Muscle layer of colon (tissue), 2 donors: ENCODE measurements around the gene RAB35.
A peak's percentile ranks its signal among the peaks of the same experiment; 100 is the strongest.

Experiments used
- H3K27ac ChIP-seq: one replicate; pipeline ENCODE4 v1.7.0; 2013; ENCODE audit warnings: low read depth, mild to moderate bottlenecking, low read length, moderate library complexity
- H3K27me3 ChIP-seq, 2 donors: one replicate each; pipeline ENCODE4 v1.7.0; 2013; ENCODE audit warnings: low read length in 2 of 2, mild to moderate bottlenecking in 2 of 2; ENCODE audit not compliant: insufficient read depth in 2 of 2, control insufficient read depth in 1 of 2
- H3K36me3 ChIP-seq: one replicate; pipeline ENCODE4 v1.7.0; 2013; ENCODE audit warnings: mild to moderate bottlenecking, low read length; ENCODE audit not compliant: insufficient read depth
- H3K4me1 ChIP-seq: one replicate; pipeline ENCODE4 v1.7.0; 2013; ENCODE audit warnings: mild to moderate bottlenecking, low read length; ENCODE audit not compliant: insufficient read depth
- H3K4me3 ChIP-seq, 2 donors: one replicate each; pipeline ENCODE4 v1.7.0; 2013; ENCODE audit warnings: low read length in 2 of 2, low read depth in 1 of 2, mild to moderate bottlenecking in 1 of 2, moderate library complexity in 1 of 2
- H3K9ac ChIP-seq: one replicate; pipeline ENCODE4 v1.7.0; 2013; ENCODE audit warnings: low read length
- H3K9me3 ChIP-seq: one replicate; pipeline ENCODE4 v1.7.0; 2013; ENCODE audit warnings: mild to moderate bottlenecking, low read length
- donor health status: abdominal sarcoma.
- donor health status: Adenocarcinoma of cecum.

The RAB35 gene

DNA sequence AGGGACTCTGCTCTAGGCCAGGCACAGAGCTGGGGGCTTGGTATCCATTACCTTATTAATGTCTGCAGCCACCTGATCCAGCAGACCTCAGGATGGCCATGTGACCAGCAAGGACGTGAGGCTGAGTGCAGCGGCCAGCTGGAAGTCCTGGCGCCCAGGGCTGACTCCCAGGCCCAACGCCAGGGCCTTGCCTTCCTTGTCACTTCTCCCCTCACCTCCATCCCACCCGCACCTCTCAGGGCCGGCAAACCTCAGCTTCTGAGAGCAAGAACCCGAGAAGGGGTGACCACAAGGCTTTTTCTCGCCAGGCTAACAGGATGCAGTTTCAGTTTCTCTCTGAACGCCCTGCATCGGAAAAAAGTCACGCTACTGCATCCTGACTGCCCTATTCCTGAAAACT, 15.4 kb downstream of the RAB35 start:
- H3K9ac ChIP-seq, result no peak overlapping the region
- H3K27ac ChIP-seq, result peak overlapping the region; percentile 16
- peaks cover 25% of the 10 kb centered on the region for H3K4me1 ChIP-seq
- peaks cover 48% of the 10 kb centered on the region for H3K36me3 ChIP-seq
- no peaks in the 10 kb centered on the region for H3K27me3 ChIP-seq
- H3K4me3 ChIP-seq, result no peak overlapping the region
- H3K9me3 ChIP-seq, result no peaks in the 10 kb centered on the region

DNA sequence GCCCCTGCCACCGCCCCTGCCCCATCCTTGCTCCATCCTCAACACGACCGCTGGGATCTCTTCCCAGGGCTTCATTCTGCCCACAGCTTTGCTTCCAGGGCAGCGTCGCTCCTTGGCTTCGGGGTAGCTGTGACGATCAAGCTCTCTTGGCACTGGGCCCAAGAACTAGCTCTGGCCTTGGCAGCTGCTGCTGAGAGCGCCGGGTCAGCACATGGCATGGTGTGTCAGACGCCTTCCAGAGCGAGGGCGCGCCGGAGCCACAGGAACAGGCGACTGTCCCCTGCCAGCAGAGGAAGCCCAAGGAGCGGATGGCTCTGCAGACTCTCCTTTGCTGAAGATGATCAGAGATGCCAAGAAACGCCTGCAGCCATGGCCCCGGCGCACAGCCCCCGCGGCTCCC, 15.9 kb downstream of the RAB35 start:
- H3K4me1 ChIP-seq, result peaks cover 25% of the 10 kb centered on the region
- no peak overlapping the region for H3K9ac ChIP-seq
- no peaks in the 10 kb centered on the region for H3K9me3 ChIP-seq
- no peaks in the 10 kb centered on the region for H3K27me3 ChIP-seq
- no peak overlapping the region for H3K4me3 ChIP-seq
- peaks cover 54% of the 10 kb centered on the region for H3K36me3 ChIP-seq
- peak overlapping the region; percentile 16 for H3K27ac ChIP-seq

DNA sequence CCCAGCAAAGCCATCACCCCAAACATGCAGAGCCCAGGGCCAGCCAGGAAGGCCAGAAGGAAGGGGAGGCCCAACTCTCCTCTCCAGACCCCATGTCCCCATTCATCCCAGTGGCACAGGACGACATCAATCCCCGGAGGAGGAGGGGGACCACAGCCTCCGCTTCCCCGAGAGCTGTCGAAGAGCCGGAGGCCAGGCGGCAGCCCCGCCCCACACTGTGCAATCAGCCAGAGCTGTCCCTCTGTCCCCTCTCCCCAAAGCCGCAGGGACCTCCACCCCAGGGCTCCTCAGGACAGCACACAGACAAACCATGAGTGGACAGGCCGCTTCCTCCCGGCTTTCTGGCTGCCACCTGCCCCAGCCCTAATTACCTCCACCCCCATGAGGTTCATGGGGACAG, 16.8 kb downstream of the RAB35 start:
- H3K9me3 ChIP-seq, result no peaks in the 10 kb centered on the region
- no peak overlapping the region for H3K4me3 ChIP-seq
- H3K27ac ChIP-seq, result no peak overlapping the region
- H3K27me3 ChIP-seq, result no peaks in the 10 kb centered on the region
- H3K36me3 ChIP-seq, result peaks cover 55% of the 10 kb centered on the region
- no peak overlapping the region for H3K9ac ChIP-seq
- peaks cover 30% of the 10 kb centered on the region for H3K4me1 ChIP-seq

DNA sequence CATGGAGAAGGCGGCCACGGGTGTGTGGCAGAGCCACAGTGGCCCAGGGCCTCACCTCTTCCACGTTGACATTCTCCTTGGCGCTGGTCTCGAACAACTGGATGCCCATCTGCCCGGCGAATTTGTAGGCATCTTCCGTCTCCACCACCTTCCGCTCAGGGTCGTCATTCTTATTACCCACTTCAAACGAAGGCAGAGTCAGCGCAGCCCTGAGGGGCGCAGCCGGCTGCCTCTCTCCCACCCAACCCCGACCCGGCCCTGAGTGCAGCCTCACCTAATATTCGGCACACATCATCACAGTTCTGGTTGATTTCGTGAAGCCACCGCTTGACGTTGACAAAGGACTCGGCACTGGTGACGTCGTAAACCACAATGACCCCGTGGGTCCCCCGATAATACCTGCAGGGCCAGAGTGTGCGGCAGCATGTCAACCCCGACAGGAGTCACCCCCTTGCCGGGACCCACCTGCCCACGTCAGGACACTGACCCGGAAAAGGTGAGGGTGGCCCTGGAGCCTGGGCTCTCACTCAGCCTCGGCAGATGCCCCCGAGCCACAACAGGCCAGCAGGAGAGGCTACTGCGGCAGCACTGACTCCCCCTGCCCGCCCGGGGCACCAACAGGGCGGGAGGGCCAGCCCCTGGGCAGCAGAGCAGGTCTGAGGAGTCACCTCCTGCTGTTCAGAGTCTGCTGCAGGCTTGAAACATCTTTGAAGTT, 17.6 kb downstream of the RAB35 start:
- Histone ChIP-seq H3K9ac (no peak overlapping the region), H3K9me3 (no peaks in the 10 kb centered on the region), H3K36me3 (peaks cover 55% of the 10 kb centered on the region), H3K4me3 (no peak overlapping the region), H3K27me3 (no peaks in the 10 kb centered on the region), H3K4me1 (peaks cover 35% of the 10 kb centered on the region), H3K27ac (no peak overlapping the region)

DNA sequence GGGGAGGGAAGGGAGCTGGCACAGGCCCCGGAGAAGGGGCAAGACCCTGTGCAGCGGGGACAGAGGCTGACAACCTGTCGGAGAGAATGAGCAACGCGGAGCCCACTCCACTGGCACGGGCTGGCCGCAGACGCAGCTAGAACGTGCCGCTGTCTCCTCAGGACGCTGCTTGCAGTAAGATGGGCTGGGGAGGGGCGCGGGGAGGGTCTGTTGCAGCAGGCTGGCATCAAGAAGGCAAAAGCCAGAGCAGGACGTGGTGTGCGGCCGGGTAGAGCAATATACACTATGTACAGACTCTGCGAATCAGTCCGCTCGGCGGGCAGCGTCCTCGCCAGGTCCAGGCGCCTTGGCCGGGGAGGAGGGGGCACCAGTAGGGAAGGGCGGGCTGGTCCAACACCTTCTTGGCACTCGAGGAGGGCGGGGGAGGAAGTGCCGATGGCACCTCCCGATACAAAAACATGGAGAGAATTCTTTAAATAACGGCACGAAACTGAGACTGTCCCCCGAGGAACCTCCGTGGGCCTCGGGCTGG, 19.8 kb downstream of the RAB35 start:
- no peak overlapping the region for H3K9ac ChIP-seq
- H3K4me3 ChIP-seq, result no peak overlapping the region
- H3K27ac ChIP-seq, result no peak overlapping the region
- peaks cover 35% of the 10 kb centered on the region for H3K36me3 ChIP-seq
- H3K9me3 ChIP-seq, result no peaks in the 10 kb centered on the region
- peaks cover 31% of the 10 kb centered on the region for H3K4me1 ChIP-seq
- H3K27me3 ChIP-seq, result no peaks in the 10 kb centered on the region

DNA sequence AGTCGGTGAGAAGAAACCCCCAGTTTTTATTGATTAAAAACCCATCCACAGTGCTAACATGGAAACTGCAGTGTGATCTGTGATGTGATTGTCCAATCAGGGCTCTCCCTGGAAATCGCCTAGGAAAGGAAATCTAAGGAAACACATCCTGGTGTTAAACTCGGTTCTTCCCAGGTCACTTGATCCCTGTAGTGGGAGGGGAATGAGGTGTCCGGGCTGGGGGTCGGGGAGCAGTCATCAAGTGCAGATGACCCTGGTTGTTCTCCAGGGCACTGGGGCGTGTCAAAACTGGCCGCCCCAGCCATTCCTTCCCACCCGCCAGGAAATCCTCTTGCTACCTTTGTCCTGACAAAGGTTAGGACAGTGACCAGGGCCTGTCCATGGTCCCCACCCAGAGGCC, 20.8 kb downstream of the RAB35 start:
- H3K4me1 ChIP-seq, result peaks cover 21% of the 10 kb centered on the region
- H3K4me3 ChIP-seq, result no peak overlapping the region
- peaks cover 35% of the 10 kb centered on the region for H3K36me3 ChIP-seq
- H3K9ac ChIP-seq, result no peak overlapping the region
- H3K27ac ChIP-seq, result no peak overlapping the region
- no peaks in the 10 kb centered on the region for H3K27me3 ChIP-seq
- H3K9me3 ChIP-seq, result no peaks in the 10 kb centered on the region

DNA sequence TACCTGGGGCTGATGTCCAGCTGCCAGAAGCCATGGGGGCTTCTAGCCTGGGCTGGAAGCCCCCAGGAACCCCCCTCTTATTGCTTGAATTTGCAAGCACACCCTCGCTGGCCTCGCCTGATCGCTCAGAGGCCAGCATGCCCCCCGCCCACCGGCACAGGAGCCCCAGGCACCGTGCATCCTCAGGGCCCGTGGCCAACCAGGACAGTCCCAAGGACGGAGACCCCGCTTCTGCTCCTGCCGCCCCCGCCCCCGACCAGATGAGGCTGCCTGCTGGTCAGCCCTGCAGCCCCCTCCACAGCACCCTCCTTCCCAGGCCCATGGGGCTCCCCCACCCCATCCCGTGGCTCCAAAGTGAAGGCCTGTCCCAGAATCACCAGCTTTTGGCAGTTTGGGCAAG, 21.2 kb downstream of the RAB35 start:
- H3K36me3 ChIP-seq, result peaks cover 35% of the 10 kb centered on the region
- H3K27ac ChIP-seq, result no peak overlapping the region
- no peak overlapping the region for H3K4me3 ChIP-seq
- H3K27me3 ChIP-seq, result no peaks in the 10 kb centered on the region
- H3K9me3 ChIP-seq, result no peaks in the 10 kb centered on the region
- H3K9ac ChIP-seq, result no peak overlapping the region
- H3K4me1 ChIP-seq, result peaks cover 17% of the 10 kb centered on the region

DNA sequence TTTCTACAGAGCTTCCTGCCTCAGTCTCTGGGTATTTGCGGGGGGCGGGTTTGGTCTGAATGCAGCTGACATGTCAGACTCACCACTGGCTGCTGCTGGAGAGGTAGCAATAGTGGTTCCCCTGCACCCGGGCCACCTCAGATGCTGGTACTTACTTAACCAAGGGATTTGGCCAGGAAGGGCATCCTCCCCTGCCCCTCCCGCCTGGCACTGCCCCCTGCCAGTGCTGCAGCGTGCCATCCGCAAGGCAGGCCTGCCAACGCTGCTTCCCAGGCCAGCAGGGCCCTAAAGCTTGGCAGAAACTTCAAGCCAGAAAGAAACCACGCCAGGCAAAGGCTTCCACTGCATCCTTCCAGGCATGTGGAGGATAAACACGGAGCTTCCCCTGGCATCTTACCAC, 22.1 kb downstream of the RAB35 start:
- no peak overlapping the region for H3K27ac ChIP-seq
- no peaks in the 10 kb centered on the region for H3K9me3 ChIP-seq
- H3K36me3 ChIP-seq, result peaks cover 30% of the 10 kb centered on the region
- H3K4me3 ChIP-seq, result no peak overlapping the region
- H3K4me1 ChIP-seq, result peaks cover 10% of the 10 kb centered on the region
- H3K27me3 ChIP-seq, result no peaks in the 10 kb centered on the region
- no peak overlapping the region for H3K9ac ChIP-seq

DNA sequence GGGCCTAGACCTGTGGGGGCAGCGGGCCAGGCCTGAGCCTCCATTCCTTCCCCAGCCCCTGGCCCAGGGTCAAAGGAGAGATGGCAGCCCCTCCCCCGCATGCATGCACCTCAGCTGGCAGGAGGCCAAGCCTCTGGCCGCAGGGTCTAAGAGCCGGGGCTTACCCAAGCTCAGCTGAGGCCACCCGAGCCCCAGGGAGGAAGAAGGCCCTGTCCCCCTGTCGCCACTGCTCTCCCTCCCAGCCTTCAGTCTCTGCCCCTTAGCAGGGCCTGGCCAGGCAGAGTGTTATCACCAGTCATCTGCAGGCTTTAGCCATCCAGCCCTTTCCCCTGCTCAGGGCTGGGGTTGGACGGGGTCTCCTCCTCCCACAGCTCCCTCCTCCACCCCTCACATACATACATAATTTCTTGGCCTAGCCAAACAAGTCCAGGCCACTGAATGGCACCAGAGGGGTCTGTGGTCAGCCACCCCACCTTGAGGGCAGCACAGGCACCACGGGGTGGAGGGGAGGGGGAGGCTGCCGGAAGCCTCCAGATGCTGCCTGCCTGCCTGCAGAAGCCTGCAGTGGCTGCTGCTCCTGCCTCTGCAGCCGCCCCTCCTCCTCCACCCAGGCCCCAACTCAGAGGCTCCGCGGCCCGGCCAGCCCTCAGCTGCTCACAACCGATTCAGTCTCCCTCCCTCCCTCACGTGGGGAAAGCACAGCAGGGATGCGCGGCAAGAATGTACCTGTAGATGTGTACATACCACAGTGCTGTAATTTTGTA, 22.8 kb downstream of the RAB35 start:
- H3K9ac ChIP-seq, result no peak overlapping the region
- H3K9me3 ChIP-seq, result no peaks in the 10 kb centered on the region
- no peak overlapping the region for H3K4me3 ChIP-seq
- H3K27ac ChIP-seq, result no peak overlapping the region
- H3K27me3 ChIP-seq, result no peaks in the 10 kb centered on the region
- H3K36me3 ChIP-seq, result peaks cover 28% of the 10 kb centered on the region
- H3K4me1 ChIP-seq, result peaks cover 10% of the 10 kb centered on the region

DNA sequence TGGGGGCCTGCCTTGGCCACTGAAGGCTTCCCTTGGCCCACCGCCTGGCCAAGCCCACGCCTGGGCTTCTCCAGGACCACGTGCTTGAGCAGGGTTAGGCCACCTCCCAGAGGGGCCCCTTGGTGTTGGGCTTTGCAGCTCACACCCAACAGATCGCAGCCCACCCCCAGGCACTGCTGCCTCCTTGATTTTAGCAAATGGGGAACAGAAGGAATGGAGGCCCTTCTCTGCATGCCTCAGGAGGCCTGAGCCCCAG, 23.3 kb downstream of the RAB35 start:
- Histone ChIP-seq H3K27ac (no peak overlapping the region), H3K36me3 (peaks cover 23% of the 10 kb centered on the region), H3K4me3 (no peak overlapping the region), H3K9me3 (no peaks in the 10 kb centered on the region), H3K9ac (no peak overlapping the region), H3K27me3 (no peaks in the 10 kb centered on the region), H3K4me1 (peaks cover 10% of the 10 kb centered on the region)

DNA sequence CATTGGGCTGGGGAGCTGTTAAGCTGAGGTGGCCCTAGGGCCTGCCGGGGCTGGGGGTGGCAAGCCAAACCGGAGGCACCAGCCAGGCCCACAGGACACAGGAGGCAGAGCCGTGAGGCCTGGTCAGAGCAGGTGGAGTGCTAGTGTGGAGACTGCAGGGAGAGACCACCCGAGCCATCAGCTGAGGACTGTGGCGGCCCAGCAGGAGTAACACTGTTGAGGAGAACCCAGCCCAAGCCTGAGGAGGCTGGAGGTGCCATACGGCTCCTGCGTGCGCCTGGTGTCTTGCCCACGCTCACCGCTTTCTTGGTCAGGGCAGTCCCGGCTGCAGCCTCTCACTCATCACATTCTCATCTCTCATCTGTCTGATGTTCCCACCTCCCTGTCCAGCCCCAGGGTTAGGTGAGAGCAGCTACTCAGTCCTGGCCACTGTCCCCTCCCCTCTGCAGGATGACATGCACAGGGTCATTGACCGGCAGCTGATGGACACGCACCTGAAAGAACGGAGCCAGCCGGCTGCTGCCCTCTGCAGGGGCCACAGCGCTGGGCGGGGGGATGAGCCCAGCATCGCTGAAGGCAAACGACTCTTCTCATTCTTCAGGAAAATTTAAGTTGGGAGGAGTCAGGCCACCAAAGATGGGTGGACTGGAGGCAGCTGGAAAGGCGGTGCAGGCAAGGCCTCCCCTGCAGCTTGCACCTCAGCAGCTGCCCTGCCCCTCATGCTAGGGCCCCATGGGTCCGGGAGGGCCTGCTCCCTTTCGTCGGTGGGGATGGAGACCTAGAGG, 23.8 kb downstream of the RAB35 start:
- H3K36me3 ChIP-seq, result peaks cover 20% of the 10 kb centered on the region
- H3K9me3 ChIP-seq, result no peaks in the 10 kb centered on the region
- H3K27me3 ChIP-seq, result no peaks in the 10 kb centered on the region
- peaks cover 10% of the 10 kb centered on the region for H3K4me1 ChIP-seq
- H3K27ac ChIP-seq, result no peak overlapping the region
- H3K9ac ChIP-seq, result no peak overlapping the region
- no peak overlapping the region for H3K4me3 ChIP-seq
